HG02973 (cell line): ENCODE results near the gene C17orf107.

Source experiments
- ATAC-seq: cut with Tn5 transposase; IDR thresholded peaks from one replicate; pipeline ENCODE4 v1.9.1; 2021; ENCODE audit warnings: moderate library complexity; ENCODE audit not compliant: unreplicated experiment

Gene C17orf107

DNA sequence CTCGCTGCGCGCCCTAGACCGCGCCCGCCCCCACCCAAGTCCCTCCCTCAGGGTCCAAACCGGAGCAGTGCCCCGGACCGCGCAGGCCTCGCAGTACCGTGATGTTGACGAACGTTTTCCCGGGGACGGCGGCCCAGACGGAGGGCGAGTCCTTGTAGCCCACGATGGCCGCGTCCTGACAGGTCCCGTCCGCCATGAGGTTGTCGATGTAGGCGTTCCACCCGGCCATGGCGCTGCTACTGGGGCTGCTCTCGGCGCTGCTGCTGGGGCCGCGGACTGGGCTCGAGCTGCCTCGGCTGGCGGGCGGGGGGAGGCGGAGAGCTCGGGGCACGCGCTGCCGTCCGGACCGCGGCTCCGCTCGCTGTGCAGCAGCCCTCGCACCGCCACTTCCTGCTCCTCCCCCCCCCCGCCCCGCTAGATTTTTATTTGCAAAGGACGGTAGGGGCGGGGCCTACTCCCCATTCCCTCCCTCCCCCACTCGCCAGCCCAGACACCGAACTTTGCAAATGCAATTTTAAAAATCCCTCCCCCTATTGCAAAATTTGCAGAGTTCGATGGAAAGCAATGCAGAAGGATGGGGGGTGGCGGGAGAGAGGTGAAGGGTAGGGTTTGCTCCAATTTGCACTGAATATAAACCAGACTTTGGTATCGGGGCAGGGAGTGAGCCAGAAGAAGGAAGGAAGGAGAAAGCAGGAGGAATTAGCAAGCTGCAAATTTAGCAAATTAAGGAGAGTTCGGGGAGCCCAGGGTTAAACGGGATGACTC is 49.0 kb downstream of the C17orf107 start, which contains the start of gene PFN1:
TSS of gene PFN1 (minus strand) at position 365 of the 765 bp plus-strand sequence. CDS start at position 229, 136 bp downstream.
- peak; percentile 7 for ATAC-seq

DNA sequence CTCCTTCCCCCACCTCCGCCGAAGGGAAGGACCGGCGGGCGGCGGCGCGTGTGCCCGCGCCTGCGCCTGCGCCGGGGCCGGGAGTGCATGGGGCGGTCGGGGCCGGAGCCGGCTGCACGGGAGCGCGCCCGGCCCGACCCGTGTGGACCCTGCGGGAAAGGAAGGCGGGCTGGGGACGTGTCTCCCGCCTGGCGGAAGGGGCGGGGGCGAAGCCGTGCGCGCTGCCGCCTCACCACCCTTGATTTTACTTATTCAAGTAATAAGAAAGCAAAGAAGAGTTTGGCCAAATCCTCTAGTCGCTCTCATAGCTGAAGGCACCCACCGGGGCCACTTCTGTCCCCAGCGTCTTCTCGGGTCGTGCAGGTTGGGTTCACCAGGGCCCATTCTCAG is 49.6 kb downstream of the C17orf107 start:
- ATAC-seq: peak; percentile 30

DNA sequence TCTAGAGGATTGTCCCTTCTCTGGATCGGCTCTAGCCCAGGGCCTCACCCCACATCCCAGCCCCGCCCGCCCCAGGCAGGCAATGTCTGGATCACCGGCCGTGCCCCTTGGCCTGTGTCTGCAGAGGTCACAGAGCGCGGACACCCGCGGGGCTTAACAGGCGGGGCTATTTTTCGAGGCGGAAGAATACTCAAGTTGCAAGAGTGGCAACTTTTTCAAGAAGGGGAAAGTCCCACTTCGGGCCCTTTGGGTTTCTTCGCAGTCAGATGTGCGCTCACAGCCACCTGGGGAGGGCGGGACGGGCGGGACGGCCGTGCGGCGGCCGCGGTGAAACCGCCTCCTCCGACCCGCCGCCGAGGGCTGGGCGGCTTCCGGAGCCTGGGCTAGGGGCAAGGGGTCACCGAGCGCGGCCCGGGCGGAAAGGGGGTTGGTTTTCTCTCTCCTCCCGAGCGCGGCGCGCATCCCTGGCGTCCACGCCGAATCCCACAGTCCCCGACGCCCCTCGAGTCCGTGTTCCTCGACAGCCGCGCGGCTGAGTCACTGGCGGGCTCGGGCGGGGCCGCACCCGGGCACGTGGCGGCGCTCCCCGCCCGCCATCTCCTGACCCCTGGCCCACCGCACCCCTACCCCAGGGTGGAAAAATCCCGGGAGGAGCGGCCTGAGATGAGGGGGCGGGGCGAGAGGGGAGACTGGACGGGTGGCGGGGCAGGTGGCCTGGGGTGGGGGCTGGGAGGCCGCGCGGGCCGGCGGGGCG is 50.2 kb downstream of the C17orf107 start:
- peak; percentile 24 for ATAC-seq

GRCh38 chr17:4950075-4950745 is 50.9 kb downstream of the C17orf107 start:
- ATAC-seq: peak; percentile 8

- no peak for ATAC-seq
These were observed 51.4 kb downstream of the C17orf107 start, which contains the start of gene ENO3 for GRCh38 chr17:4950746-4951204. TSS of gene ENO3 (plus strand) at chr17:4951119. CDS start at chr17:4951830, 711 bp downstream.

DNA sequence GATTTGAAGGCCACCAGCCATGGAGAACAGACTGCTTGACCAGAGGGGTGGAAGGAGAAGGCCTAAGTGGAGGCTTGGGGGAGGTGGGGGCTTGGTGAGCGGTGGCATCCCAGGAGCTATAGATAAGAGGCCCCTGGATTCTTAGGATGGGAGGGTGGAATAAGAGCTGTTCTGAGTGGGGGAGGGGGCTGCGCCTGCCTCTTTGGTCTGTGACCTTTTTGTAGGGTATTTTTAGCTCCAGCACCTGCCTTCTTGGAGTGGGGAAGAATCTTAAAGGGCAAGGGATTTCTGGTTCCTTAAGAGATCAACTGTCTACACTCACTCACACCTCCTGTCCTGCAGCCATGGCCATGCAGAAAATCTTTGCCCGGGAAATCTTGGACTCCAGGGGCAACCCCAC is 52.1 kb downstream of the C17orf107 start:
- ATAC-seq: no peak
